Thyroid gland (tissue), 4 donors: ENCODE data around the gene SH2B2.
"Not testable (repeated sequence)": the region's sequence is repeated elsewhere in the genome, so short reads cannot be mapped to it uniquely, and the experiment has no call there.

Source experiments
- CTCF ChIP-seq, 6 experiments: fragments of 200-600 bp in 3 of 6; fragments of 450-650 bp in 3 of 6; sonication (generic) in 3 of 6; IDR thresholded peaks; one replicate each; pipeline ENCODE4 v1.5.1; 2016 to 2019; ENCODE audit warnings: antibody characterized with exemption in 6 of 6, mild to moderate bottlenecking in 2 of 6, inconsistent platforms in 1 of 6, moderate library complexity in 1 of 6
- POLR2A ChIP-seq, 2 donors: fragments of 450-650 bp; IDR thresholded peaks; one replicate each; pipeline ENCODE4 v1.6.1; 2017; ENCODE audit warnings: antibody characterized with exemption in 2 of 2, mild to moderate bottlenecking in 2 of 2, moderate library complexity in 1 of 2

GRCh38 chr7:102335574-102335973 is 48.9 kb downstream of the SH2B2 start:
- not testable (repeated sequence) for TF ChIP-seq CTCF, POLR2A (IDR thresholded peaks at IDR 0.05)
